HCT116 (cell line): ENCODE measurements around the gene MAP10. TPM values are rescaled to one million over a fixed set of nuclear protein-coding genes. Genes with fewer than 3 reads are reported as not detected.

Experiments
- ATAC-seq: fragments of 200-7000 bp; cut with Tn5 transposase; 2 replicates; pipeline ENCODE4 v1.9.1; 2020; ENCODE audit warnings: mild to moderate bottlenecking, moderate library complexity
- BruUV-seq: library from RNA; stranded (reverse); fragments of 400-500 nt; replicated peaks from 2 replicates; lab custom pipeline; 2021; lab: Mats Ljungman, UMichigan
- CTCF ChIA-PET: fragments of 300-600 bp; sonication (Branson Sonifier 250); formaldehyde crosslinking; loops from one replicate; lab custom pipeline; 2021; ENCODE audit warnings: antibody characterized with exemption; lab: Charles Lee
- POLR2A ChIA-PET: fragments of 300-600, 350-600 bp; sonication (Branson Sonifier 250); formaldehyde crosslinking; loops from one replicate; lab custom pipeline; 2021; ENCODE audit warnings: antibody characterized with exemption; lab: Charles Lee
- RAD21 ChIA-PET, 2 experiments: fragments of 300-600 bp; sonication (Branson Sonifier 250); formaldehyde crosslinking; loops; one replicate each; lab custom pipeline; 2023; ENCODE audit warnings: low total read pairs in 2 of 2; ENCODE audit not compliant: uncharacterized antibody in 2 of 2, unreplicated experiment in 2 of 2, low non-redundant PET in 1 of 2; lab: Charles Lee
- DNase-seq: peaks from one replicate; pipeline ENCODE4 v3.0.0-alpha.2; 2010; ENCODE audit warnings: low read depth, low spot score
- H2AFZ ChIP-seq: fragments of 200-600 bp; shearing (Covaris generic), sonication (generic); 2 replicates; pipeline ENCODE4 v1.6.1; 2017; ENCODE audit warnings: low read depth, mixed run types, mixed read lengths, antibody characterized with exemption, low read length; ENCODE audit not compliant: poor library complexity, severe bottlenecking
- H3K27ac ChIP-seq: 2 replicates; pipeline ENCODE4 v1.5.1; 2012; ENCODE audit warnings: low read depth, low read length
- H3K27me3 ChIP-seq: fragments of 200-600 bp; sonication (generic); 2 replicates; pipeline ENCODE4 v1.6.1; 2016; ENCODE audit warnings: mixed run types, low read length, mixed read lengths; ENCODE audit not compliant: insufficient read depth
- H3K36me3 ChIP-seq, 2 experiments: fragments of 200-500 bp in 1 of 2; fragments of 200-600 bp in 1 of 2; sonication (Bioruptor generic) in 1 of 2; sonication (generic) in 1 of 2; 2 replicates each; pipeline versions ENCODE4 v1.5.1 to v1.6.1; 2014 to 2016; ENCODE audit warnings: low read length in 2 of 2, inconsistent platforms in 1 of 2, mixed read lengths in 1 of 2, mixed run types in 1 of 2; ENCODE audit not compliant: insufficient read depth in 2 of 2, control insufficient read depth in 1 of 2
- H3K4me1 ChIP-seq, 2 experiments: fragments of 200-600 bp in 1 of 2; sonication (generic) in 1 of 2; 2 replicates each; pipeline versions ENCODE4 v1.5.1 to v1.6.1; 2012 to 2017; ENCODE audit warnings: low read length in 2 of 2, inconsistent platforms in 1 of 2, mild to moderate bottlenecking in 1 of 2, mixed read lengths in 1 of 2, mixed run types in 1 of 2, moderate library complexity in 1 of 2; ENCODE audit not compliant: insufficient read depth in 2 of 2, control insufficient read depth in 1 of 2
- H3K4me2 ChIP-seq: fragments of 200-600 bp; sonication (generic); 2 replicates; pipeline ENCODE4 v1.6.1; 2017; ENCODE audit warnings: mixed run types, low read length, mixed read lengths
- H3K4me3 ChIP-seq, 2 experiments: fragments of 200-600 bp in 1 of 2; sonication (generic) in 1 of 2; replicated peaks in 1 of 2; 2 replicates each; pipeline ENCODE4 v1.5.1; 2011 to 2016; ENCODE audit warnings: low read length in 2 of 2, control low read depth in 1 of 2, low read depth in 1 of 2, mild to moderate bottlenecking in 1 of 2, mixed read lengths in 1 of 2, mixed run types in 1 of 2
- H3K79me2 ChIP-seq: fragments of 200-600 bp; sonication (generic); 2 replicates; pipeline ENCODE4 v1.6.1; 2017; ENCODE audit warnings: mild to moderate bottlenecking, mixed run types, low read length, moderate library complexity, mixed read lengths; ENCODE audit not compliant: insufficient read depth
- H3K9ac ChIP-seq: fragments of 200-600 bp; sonication (generic); 2 replicates; pipeline ENCODE4 v1.6.1; 2016; ENCODE audit warnings: low read length, mixed read lengths
- H3K9me2 ChIP-seq: fragments of 200-600 bp; sonication (generic), shearing (Covaris generic); 2 replicates; pipeline ENCODE4 v1.6.1; 2017; ENCODE audit warnings: mixed run types, mild to moderate bottlenecking, moderate library complexity; ENCODE audit not compliant: insufficient read depth
- H3K9me3 ChIP-seq, 2 experiments: fragments of 200-500 bp in 1 of 2; fragments of 200-600 bp in 1 of 2; sonication (Bioruptor generic) in 1 of 2; sonication (generic) in 1 of 2; 2 replicates each; pipeline ENCODE4 v1.6.1; 2014 to 2017; ENCODE audit warnings: low read length in 2 of 2, mixed read lengths in 2 of 2, inconsistent platforms in 1 of 2, low read depth in 1 of 2, mild to moderate bottlenecking in 1 of 2, mixed run types in 1 of 2, moderate library complexity in 1 of 2; ENCODE audit not compliant: control insufficient read depth in 1 of 2, insufficient read depth in 1 of 2
- H4K20me1 ChIP-seq: fragments of 200-600 bp; sonication (generic), shearing (Covaris generic); 2 replicates; pipeline ENCODE4 v1.6.1; 2017; ENCODE audit warnings: mixed run types, mild to moderate bottlenecking, moderate library complexity; ENCODE audit not compliant: insufficient read depth
- ELF1 ChIP-seq: IDR thresholded peaks from 2 replicates; pipeline ENCODE4 v1.6.1; 2012; ENCODE audit warnings: low read depth, borderline replicate concordance
- EZH2 ChIP-seq: fragments of 200-600 bp; sonication (generic); IDR thresholded peaks from 2 replicates; pipeline ENCODE4 v1.6.1; 2017; ENCODE audit warnings: antibody characterized with exemption, mixed run types
- MAX ChIP-seq: IDR thresholded peaks from 2 replicates; pipeline ENCODE4 v1.6.1; 2012
- RAD21 ChIP-seq: IDR thresholded peaks from 2 replicates; pipeline ENCODE4 v1.6.1; 2012; ENCODE audit warnings: low read depth, mild to moderate bottlenecking
- SIN3A ChIP-seq: IDR thresholded peaks from 2 replicates; pipeline ENCODE4 v1.6.1; 2012; ENCODE audit warnings: low read depth
- ZBTB33 ChIP-seq: IDR thresholded peaks from 2 replicates; pipeline ENCODE4 v1.6.1; 2011; ENCODE audit warnings: mild to moderate bottlenecking, low read length, moderate library complexity; ENCODE audit not compliant: insufficient replicate concordance; ENCODE audit errors: extremely low read depth
- ZFX ChIP-seq: fragments of 450-650 bp; IDR thresholded peaks from 2 replicates; pipeline ENCODE4 v1.6.1; 2017
- intact Hi-C: fragments of 100-400 bp; cut with micrococcal nuclease; formaldehyde crosslinking; loops from 2 replicates; pipeline ENCODE4 v1.10.0; 2022
- total RNA-seq: library from RNA; stranded (reverse); gene quantifications from one replicate; pipeline ENCODE4 v1.2.1, GENCODE V29; 2021; ENCODE audit not compliant: unreplicated experiment

The MAP10 gene
- total RNA-seq, 1 experiment from 2014 or later, result not detected

- ChIA-PET RAD21 (no interaction called here), POLR2A (no interaction called here), CTCF (no interaction called here)
- Histone ChIP-seq H4K20me1 (no peaks in the 10 kb centered on the region), H3K79me2 (no peaks in the 10 kb centered on the region), H2AFZ (no peak overlapping the region), H3K27ac (no peak overlapping the region), H3K4me2 (no peak overlapping the region), H3K4me3 (no peak overlapping the region), H3K36me3 (no peaks in the 10 kb centered on the region), H3K9ac (no peak overlapping the region), H3K9me3 (no peaks in the 10 kb centered on the region), H3K27me3 (no peaks in the 10 kb centered on the region), H3K4me1 (no peaks in the 10 kb centered on the region), H3K9me2 (no peaks in the 10 kb centered on the region)
- ATAC-seq, result no peak
- no TSS peak for BruUV-seq
- TF ChIP-seq ELF1 (no peak), ZBTB33 (no peak), ZFX (no peak), RAD21 (no peak), MAX (no peak), SIN3A (no peak), EZH2 (no peak)
- intact Hi-C loops, result no loop called here
- DNase-seq, result no peak
These were observed 51.3 kb downstream of the MAP10 start for GRCh38 chr1:232856541-232856940.

Other genes with a start within 250 kb of the MAP10 start
- gene SIPA1L2, start 175.3 kb upstream of the MAP10 start, total RNA-seq, result 12.5 TPM
- gene NTPCR, start 145.2 kb downstream of the MAP10 start, total RNA-seq, result 34.2 TPM